Neural progenitor cell (in vitro differentiated cells): ENCODE data around the gene MRPL19.

Experiments used
- EZH2 ChIP-seq: fragments of 200-600 bp; sonication (generic); IDR thresholded peaks from 2 replicates; pipeline ENCODE4 v1.6.1; 2017; ENCODE audit warnings: antibody characterized with exemption, mild to moderate bottlenecking, moderate library complexity
- TF ChIP-seq, protein P1 (sequence below): fragments of 200-600 bp; sonication (generic); IDR thresholded peaks from 2 replicates; pipeline ENCODE4 v1.5.1; 2017; ENCODE audit warnings: antibody characterized with exemption, mild to moderate bottlenecking

DNA sequence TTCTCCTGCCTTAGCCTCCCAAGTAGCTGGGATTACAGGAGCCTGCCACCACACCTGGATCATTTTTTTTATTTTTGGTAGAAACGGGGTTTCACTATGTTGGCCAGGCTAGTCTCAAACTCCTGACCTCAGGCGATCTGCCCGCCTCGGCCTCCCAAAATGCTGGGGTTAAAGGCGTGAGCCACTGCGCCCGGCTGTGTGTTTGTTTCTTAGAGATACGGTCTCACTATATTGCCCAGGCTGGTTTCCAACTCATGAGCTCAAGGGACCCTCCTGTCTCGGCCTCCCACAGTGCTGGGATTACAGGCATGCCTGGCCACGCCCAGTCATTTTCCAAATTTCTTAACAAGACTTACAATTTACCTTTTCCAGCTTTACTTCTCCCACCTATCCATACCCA lies 940 bp upstream of the MRPL19 start:
- TF ChIP-seq, protein P1, sequence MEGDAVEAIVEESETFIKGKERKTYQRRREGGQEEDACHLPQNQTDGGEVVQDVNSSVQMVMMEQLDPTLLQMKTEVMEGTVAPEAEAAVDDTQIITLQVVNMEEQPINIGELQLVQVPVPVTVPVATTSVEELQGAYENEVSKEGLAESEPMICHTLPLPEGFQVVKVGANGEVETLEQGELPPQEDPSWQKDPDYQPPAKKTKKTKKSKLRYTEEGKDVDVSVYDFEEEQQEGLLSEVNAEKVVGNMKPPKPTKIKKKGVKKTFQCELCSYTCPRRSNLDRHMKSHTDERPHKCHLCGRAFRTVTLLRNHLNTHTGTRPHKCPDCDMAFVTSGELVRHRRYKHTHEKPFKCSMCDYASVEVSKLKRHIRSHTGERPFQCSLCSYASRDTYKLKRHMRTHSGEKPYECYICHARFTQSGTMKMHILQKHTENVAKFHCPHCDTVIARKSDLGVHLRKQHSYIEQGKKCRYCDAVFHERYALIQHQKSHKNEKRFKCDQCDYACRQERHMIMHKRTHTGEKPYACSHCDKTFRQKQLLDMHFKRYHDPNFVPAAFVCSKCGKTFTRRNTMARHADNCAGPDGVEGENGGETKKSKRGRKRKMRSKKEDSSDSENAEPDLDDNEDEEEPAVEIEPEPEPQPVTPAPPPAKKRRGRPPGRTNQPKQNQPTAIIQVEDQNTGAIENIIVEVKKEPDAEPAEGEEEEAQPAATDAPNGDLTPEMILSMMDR: no peak
- TF ChIP-seq EZH2: no peak
